K562 (cell line): Measurements from ENCODE around the gene RNMT. TPM values are rescaled to one million over a fixed set of nuclear protein-coding genes. Genes with fewer than 3 reads are reported as not detected.
A peak's percentile ranks its signal among the peaks of the same experiment; 100 is the strongest.

ENCODE experiments used
- ARID4B ChIP-seq: sonication (generic); formaldehyde crosslinking; IDR thresholded peaks from 2 replicates; pipeline ENCODE4 v1.8.0; 2022; ENCODE audit warnings: mild to moderate bottlenecking, missing genetic modification reagents
- BCL6 ChIP-seq: fragments of 250-450 bp; sonication (Bioruptor Pico); IDR thresholded peaks from 2 replicates; pipeline ENCODE4 v1.4.0; 2020
- CBX5 ChIP-seq: IDR thresholded peaks from 2 replicates; pipeline ENCODE4 v1.6.1; 2014; ENCODE audit warnings: low read depth, borderline replicate concordance
- ESRRA ChIP-seq: fragments of 450-650 bp; IDR thresholded peaks from 2 replicates; pipeline ENCODE4 v1.6.1; 2014; ENCODE audit warnings: low read depth, mild to moderate bottlenecking, moderate library complexity, borderline replicate concordance
- FOXK2 ChIP-seq, 2 experiments: fragments of 450-650 bp; IDR thresholded peaks in 1 of 2; conservative IDR thresholded peaks in 1 of 2; 2 replicates each; pipeline ENCODE4 v1.6.1; 2016; ENCODE audit warnings: low read depth in 2 of 2, mild to moderate bottlenecking in 1 of 2
- HES1 ChIP-seq: fragments of 450-650 bp; IDR thresholded peaks from 2 replicates; pipeline ENCODE4 v1.6.1; 2016; ENCODE audit warnings: low read depth, mild to moderate bottlenecking, moderate library complexity
- LCOR ChIP-seq: sonication (generic); formaldehyde crosslinking; IDR thresholded peaks from 2 replicates; pipeline ENCODE4 v1.8.0; 2022; ENCODE audit warnings: mild to moderate bottlenecking, missing genetic modification reagents
- MITF ChIP-seq: IDR thresholded peaks from 2 replicates; pipeline ENCODE4 v1.6.1; 2014; ENCODE audit warnings: antibody characterized with exemption
- PPARD ChIP-seq: fragments of 250-450 bp; sonication (Bioruptor Pico); IDR thresholded peaks from 2 replicates; pipeline ENCODE4 v1.8.0; 2022; ENCODE audit warnings: inconsistent platforms, mild to moderate bottlenecking, moderate library complexity
- RBBP5 ChIP-seq: fragments of 200-600 bp; sonication (generic); IDR thresholded peaks from 2 replicates; pipeline ENCODE4 v1.6.1; 2012; ENCODE audit warnings: borderline replicate concordance, mild to moderate bottlenecking, low read length, control low read depth, inconsistent platforms; ENCODE audit not compliant: insufficient read depth, poor library complexity, severe bottlenecking
- SFPQ ChIP-seq: fragments of 200-400 bp; formaldehyde crosslinking; IDR thresholded peaks from 2 replicates; pipeline ENCODE4 v1.6.1; 2017; ENCODE audit warnings: mild to moderate bottlenecking, low read depth, low read length, moderate library complexity
- SRSF3 ChIP-seq: fragments of 200-400 bp; formaldehyde crosslinking; IDR thresholded peaks from 2 replicates; pipeline ENCODE4 v1.6.1; 2016; ENCODE audit warnings: mild to moderate bottlenecking, low read length, moderate library complexity; ENCODE audit not compliant: insufficient read depth
- THRB ChIP-seq: fragments of 450-650 bp; formaldehyde crosslinking; conservative IDR thresholded peaks from 2 replicates; pipeline ENCODE4 v1.4.0; 2022; ENCODE audit warnings: mild to moderate bottlenecking, missing genetic modification characterization
- USF1 ChIP-seq: sonication (generic); formaldehyde crosslinking; IDR thresholded peaks from 2 replicates; pipeline ENCODE4 v1.9.0; 2022; ENCODE audit warnings: mild to moderate bottlenecking, missing genetic modification reagents
- ZNF143 ChIP-seq: sonication (generic); formaldehyde crosslinking; IDR thresholded peaks from 2 replicates; pipeline ENCODE4 v1.9.0; 2022; ENCODE audit warnings: mild to moderate bottlenecking, missing genetic modification reagents
- polyA plus RNA-seq, 8 experiments: library from polyadenylated mRNA; depleted of rRNA in 4 of 8; stranded (reverse) in 5 of 8; unstranded in 3 of 8; fragments of >200 nt; fragmentation: Nextera tagmentation in 2 of 8; fragmentation: Illumina TruSeq in 1 of 8; extraction: Ambion mirVana in 2 of 8; extraction: Trizol in 1 of 8; gene quantifications; 2 replicates each; pipeline versions ENCODE4 v1.2.1 to v1.2.3, GENCODE V29; 2011 to 2014; ENCODE audit warnings: inconsistent platforms in 1 of 8, missing spikeins in 1 of 8
- total RNA-seq, 7 experiments: library from RNA; depleted of rRNA in 6 of 7; stranded (reverse); fragments of >200 nt in 6 of 7; fragmentation: Illumina TruSeq in 2 of 7; extraction: Trizol in 2 of 7; gene quantifications; 2 replicates each; pipeline versions ENCODE4 v1.2.1 to v1.2.3, GENCODE V29; 2011 to 2021; ENCODE audit warnings: low replicate concordance in 1 of 7

RNMT gene
- total and polyA plus RNA-seq, 9 of the 15 experiments (the other 6 are each of a cell fraction or from before 2014, with no cell fraction given): 20.2 to 63.4 (median 34.1) TPM

- TF ChIP-seq RBBP5 (peak; percentile 71), MITF (peak; percentile 92), LCOR (CRISPR knock-in tag) (no peak), ZNF143 (CRISPR knock-in tag) (peak; percentile 92), BCL6 (CRISPR knock-in tag) (no peak), FOXK2 (conservative IDR thresholded peaks at IDR 0.05 in 1 of 2, IDR thresholded peaks at IDR 0.05 in 1 of 2; ENCODE audit: low read depth in 2 of 2) (peak; percentile 92 to 93), CBX5 (no peak), USF1 (CRISPR knock-in tag) (peak; percentile 99), THRB (CRISPR knock-in tag) (no peak), SRSF3 (no peak), HES1 (peak; percentile 67; the same call in 1 of the 2 replicates), SFPQ (no peak), PPARD (CRISPR knock-in tag) (no peak), ESRRA (peak; percentile 89), ARID4B (CRISPR knock-in tag) (peak; percentile 84)
These were observed at the start of gene RNMT, which contains the start of gene FAM210A (continued) for GRCh38 chr18:13726232-13726971.
